GM10248 (cell line): ENCODE data around the gene REG1B.

Experiments used
- CTCF ChIA-PET: fragments of 300-600 bp; sonication (Branson Sonifier 250); formaldehyde crosslinking; extraction: SDS; loops from one replicate; lab custom pipeline; 2021; ENCODE audit warnings: antibody characterized with exemption; lab: Yijun Ruan, JAX
- POLR2A ChIA-PET: fragments of 350-650 bp; sonication (Branson Sonifier 250); formaldehyde crosslinking; extraction: SDS; loops from one replicate; lab custom pipeline; 2020; ENCODE audit warnings: antibody characterized with exemption; lab: Yijun Ruan, JAX
- DNase-seq: peaks from one replicate; pipeline ENCODE4 v3.0.0; 2012; ENCODE audit errors: extremely low spot score
- CTCF ChIP-seq: IDR thresholded peaks from 2 replicates; pipeline ENCODE4 v1.5.1; 2012; ENCODE audit warnings: mild to moderate bottlenecking, low read depth; ENCODE audit errors: extremely low read depth, missing control alignments, control extremely low read depth

REG1B gene

GRCh38 chr2:79087785-79088364, at the start of gene REG1B:
TSS of gene REG1B (minus strand) at chr2:79087993. CDS start at chr2:79087612, 381 bp downstream.
- POLR2A ChIA-PET: no interaction called here
- no peak for DNase-seq
- CTCF ChIA-PET: interaction anchor here (0.7 kb wide), 1 partner anchor 12 kb away, joined by 3 read pairs; no protein-coding TSS in a partner anchor
- no peak for TF ChIP-seq CTCF

- TF ChIP-seq CTCF: no peak
- ChIA-PET CTCF (no interaction called here), POLR2A (no interaction called here)
- DNase-seq: no peak
Measured at GRCh38 chr2:79131687-79132086, 43.9 kb upstream of the REG1B start.

GRCh38 chr2:79129804-79130203, 42.0 kb upstream of the REG1B start:
- ChIA-PET POLR2A (no interaction called here), CTCF (no interaction called here)
- DNase-seq: no peak
- TF ChIP-seq CTCF: no peak

- ChIA-PET CTCF (no interaction called here), POLR2A (no interaction called here)
- no peak for DNase-seq
- TF ChIP-seq CTCF: no peak
Measured at GRCh38 chr2:79129260-79129659, 41.5 kb upstream of the REG1B start.

GRCh38 chr2:79128406-79128805, 40.6 kb upstream of the REG1B start:
- ChIA-PET CTCF (no interaction called here), POLR2A (no interaction called here)
- DNase-seq: no peak
- no peak for TF ChIP-seq CTCF

- ChIA-PET POLR2A (no interaction called here), CTCF (interaction anchor here (1.0 kb wide), 1 partner anchor 12 kb away, joined by 4 read pairs; no protein-coding TSS in a partner anchor)
- no peak for DNase-seq
- no peak for TF ChIP-seq CTCF
Measured at GRCh38 chr2:79125721-79125985, 37.9 kb upstream of the REG1B start.
